WERI-Rb-1 (cell line): ENCODE results near the gene TBC1D30.
"Not testable (repeated sequence)": the region's sequence is repeated elsewhere in the genome, so short reads cannot be mapped to it uniquely, and the experiment has no call there.

ENCODE experiments used
- DNase-seq: peaks from one replicate; pipeline ENCODE4 v3.0.0-alpha.2; 2020
- H3K27ac ChIP-seq: fragments of 250-450 bp; sonication (Bioruptor Pico); 2 replicates; pipeline ENCODE4 v1.5.1; 2020; ENCODE audit warnings: mild to moderate bottlenecking, moderate library complexity
- H3K27me3 ChIP-seq: fragments of 250-450 bp; sonication (Bioruptor Pico); 2 replicates; pipeline ENCODE4 v1.5.1; 2021; ENCODE audit warnings: mild to moderate bottlenecking, low read depth, moderate library complexity; ENCODE audit not compliant: insufficient read depth, severe bottlenecking
- H3K36me3 ChIP-seq: fragments of 250-450 bp; sonication (Bioruptor Pico); 2 replicates; pipeline ENCODE4 v1.5.1; 2020; ENCODE audit warnings: mild to moderate bottlenecking, moderate library complexity
- H3K4me3 ChIP-seq: 2 replicates; pipeline ENCODE4 v1.5.1; 2011; ENCODE audit warnings: low read depth, mild to moderate bottlenecking, control low read depth, low read length
- H3K9me3 ChIP-seq: fragments of 250-450 bp; sonication (Bioruptor Pico); 2 replicates; pipeline ENCODE4 v1.5.1; 2021; ENCODE audit warnings: mild to moderate bottlenecking, moderate library complexity; ENCODE audit not compliant: severe bottlenecking
- TF ChIP-seq, protein P1 (sequence below): IDR thresholded peaks from 2 replicates; pipeline ENCODE4 v1.5.1; 2011; ENCODE audit warnings: low read depth, mild to moderate bottlenecking, control low read depth, inconsistent platforms, low read length

The TBC1D30 gene

DNA sequence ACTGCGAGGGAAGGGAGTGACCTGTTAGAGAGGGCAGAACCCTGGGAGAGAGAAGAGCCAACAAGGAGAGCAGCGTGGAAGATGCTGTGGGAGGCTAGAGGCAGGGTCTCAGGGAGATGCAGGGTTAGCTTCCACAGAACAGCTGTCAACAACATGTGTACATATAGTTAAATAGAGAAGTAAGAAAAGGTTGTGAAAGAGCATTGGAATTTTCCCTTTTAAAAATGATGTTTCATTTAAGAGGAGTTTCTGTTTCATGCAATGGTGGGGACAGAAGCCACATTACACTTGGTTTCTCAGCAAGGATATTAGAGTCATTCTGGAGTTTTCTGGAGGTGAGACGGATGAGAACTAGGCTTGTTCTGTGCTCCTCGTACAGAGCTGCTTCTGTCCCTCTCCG lies 23.8 kb upstream of the TBC1D30 start:
- Histone ChIP-seq H3K9me3 (no peaks in the 10 kb centered on the region), H3K4me3 (no peak overlapping the region), H3K27me3 (no peaks in the 10 kb centered on the region), H3K36me3 (no peaks in the 10 kb centered on the region), H3K27ac (no peak overlapping the region)
- no peak for DNase-seq
- TF ChIP-seq, protein P1, sequence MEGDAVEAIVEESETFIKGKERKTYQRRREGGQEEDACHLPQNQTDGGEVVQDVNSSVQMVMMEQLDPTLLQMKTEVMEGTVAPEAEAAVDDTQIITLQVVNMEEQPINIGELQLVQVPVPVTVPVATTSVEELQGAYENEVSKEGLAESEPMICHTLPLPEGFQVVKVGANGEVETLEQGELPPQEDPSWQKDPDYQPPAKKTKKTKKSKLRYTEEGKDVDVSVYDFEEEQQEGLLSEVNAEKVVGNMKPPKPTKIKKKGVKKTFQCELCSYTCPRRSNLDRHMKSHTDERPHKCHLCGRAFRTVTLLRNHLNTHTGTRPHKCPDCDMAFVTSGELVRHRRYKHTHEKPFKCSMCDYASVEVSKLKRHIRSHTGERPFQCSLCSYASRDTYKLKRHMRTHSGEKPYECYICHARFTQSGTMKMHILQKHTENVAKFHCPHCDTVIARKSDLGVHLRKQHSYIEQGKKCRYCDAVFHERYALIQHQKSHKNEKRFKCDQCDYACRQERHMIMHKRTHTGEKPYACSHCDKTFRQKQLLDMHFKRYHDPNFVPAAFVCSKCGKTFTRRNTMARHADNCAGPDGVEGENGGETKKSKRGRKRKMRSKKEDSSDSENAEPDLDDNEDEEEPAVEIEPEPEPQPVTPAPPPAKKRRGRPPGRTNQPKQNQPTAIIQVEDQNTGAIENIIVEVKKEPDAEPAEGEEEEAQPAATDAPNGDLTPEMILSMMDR, result no peak

- H3K27ac ChIP-seq, result no peak overlapping the region
These were observed 23.1 kb upstream of the TBC1D30 start for GRCh38 chr12:64801381-64801780.

DNA sequence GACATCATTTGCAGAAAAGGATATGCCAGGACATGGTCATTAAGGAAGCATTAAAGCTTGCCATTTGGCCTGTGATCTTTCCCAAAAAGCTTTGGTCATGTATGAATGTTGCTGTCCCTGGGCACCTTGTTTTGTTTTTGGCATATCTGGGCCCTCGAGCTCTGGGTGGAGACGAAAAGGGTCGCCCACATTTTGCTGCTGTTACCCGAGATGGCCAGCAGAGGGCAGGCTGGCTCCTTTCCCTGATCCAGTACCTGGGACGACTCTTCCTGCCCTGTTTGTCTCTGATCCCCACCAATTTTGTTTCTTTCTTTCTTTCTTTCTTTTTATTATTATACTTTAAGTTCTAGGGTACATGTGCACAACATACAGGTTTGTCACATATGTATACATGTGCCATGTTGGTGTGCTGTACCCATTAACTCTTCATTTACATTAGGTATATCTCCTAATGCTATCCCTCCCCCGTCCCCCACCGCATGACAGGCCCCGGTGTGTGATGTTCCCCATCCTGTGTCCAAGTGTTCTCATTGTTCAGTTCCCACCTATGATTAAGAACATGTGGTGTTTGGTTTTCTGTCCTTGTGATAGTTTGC lies 22.2 kb upstream of the TBC1D30 start:
- H3K4me3 ChIP-seq, H3K36me3 ChIP-seq, H3K9me3 ChIP-seq, H3K27me3 ChIP-seq, H3K27ac ChIP-seq: not testable (repeated sequence)
- DNase-seq, result peak; percentile 60
- TF ChIP-seq, protein P1, result peak; percentile 92

More at GRCh38 chr12:64801381-64801780, 23.1 kb upstream of the TBC1D30 start:
- no peak for DNase-seq
- no peak overlapping the region for H3K4me3 ChIP-seq
- no peaks in the 10 kb centered on the region for H3K9me3 ChIP-seq
- no peaks in the 10 kb centered on the region for H3K36me3 ChIP-seq
- TF ChIP-seq, protein P1, result peak; percentile 36; the same call in 1 of the 2 replicates
- H3K27me3 ChIP-seq, result no peaks in the 10 kb centered on the region

GRCh38 chr12:64806173-64806572 lies 18.3 kb upstream of the TBC1D30 start:
- TF ChIP-seq, protein P1, result no peak
- no peak overlapping the region for H3K27ac ChIP-seq
- H3K36me3 ChIP-seq, result no peaks in the 10 kb centered on the region

DNA sequence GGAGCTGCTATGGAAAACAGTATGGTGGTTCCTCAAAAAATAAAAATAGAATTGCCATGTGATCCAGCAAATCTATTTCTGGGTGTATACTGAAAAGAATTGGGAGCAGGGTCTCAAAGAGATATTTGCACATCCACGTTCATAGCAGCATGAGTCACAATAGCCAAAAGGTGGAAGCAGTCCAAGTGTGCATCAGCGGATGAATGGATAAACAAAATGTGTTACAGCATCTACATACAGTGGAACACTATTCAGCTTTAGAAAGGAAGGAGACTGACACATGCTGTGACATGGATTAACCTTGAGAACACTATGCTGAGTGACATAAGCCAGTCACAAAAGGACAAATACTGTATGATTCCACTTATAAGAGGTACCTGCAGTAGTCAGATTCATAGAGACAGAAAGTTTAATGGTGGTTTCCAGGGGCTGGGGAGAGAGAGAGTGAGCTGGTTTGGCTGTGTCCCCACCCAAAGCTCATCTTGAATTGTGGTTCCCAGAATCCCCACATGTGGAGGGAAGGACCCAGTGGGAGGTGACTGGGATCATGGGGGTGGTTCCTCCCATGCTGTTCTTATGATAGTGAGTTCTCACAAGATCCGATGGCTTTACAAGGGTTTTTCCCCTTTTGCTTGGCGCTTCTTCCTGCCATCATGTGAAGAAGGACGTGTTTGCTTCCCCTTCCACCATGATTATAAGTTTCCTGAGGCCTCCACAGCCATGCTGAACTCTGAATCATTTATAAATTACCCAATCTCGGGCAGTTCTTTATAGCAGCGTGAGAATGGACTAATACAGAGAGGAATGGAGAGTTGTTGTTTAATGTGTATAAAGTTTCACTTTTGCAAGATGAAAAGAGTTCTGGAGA lies 17.6 kb upstream of the TBC1D30 start:
- H3K36me3 ChIP-seq, result no peaks in the 10 kb centered on the region
- no peak for DNase-seq
- TF ChIP-seq, protein P1, result no peak
- H3K27me3 ChIP-seq, result no peaks in the 10 kb centered on the region
- no peaks in the 10 kb centered on the region for H3K9me3 ChIP-seq
- no peak overlapping the region for H3K27ac ChIP-seq
- H3K4me3 ChIP-seq, result no peak overlapping the region

More at GRCh38 chr12:64806173-64806572, 18.3 kb upstream of the TBC1D30 start:
- DNase-seq, result no peak
- H3K9me3 ChIP-seq, result no peaks in the 10 kb centered on the region
- no peaks in the 10 kb centered on the region for H3K27me3 ChIP-seq
- no peak overlapping the region for H3K4me3 ChIP-seq
